ENCODE results near the gene CCDC85C. TPM values are rescaled to one million over a fixed set of nuclear protein-coding genes. Genes with fewer than 3 reads are reported as not detected.

CCDC85C gene
- total and polyA plus RNA-seq, 2 of the 4 experiments (the other 2 are of a cell fraction): 16.0 to 19.0 TPM

DNA sequence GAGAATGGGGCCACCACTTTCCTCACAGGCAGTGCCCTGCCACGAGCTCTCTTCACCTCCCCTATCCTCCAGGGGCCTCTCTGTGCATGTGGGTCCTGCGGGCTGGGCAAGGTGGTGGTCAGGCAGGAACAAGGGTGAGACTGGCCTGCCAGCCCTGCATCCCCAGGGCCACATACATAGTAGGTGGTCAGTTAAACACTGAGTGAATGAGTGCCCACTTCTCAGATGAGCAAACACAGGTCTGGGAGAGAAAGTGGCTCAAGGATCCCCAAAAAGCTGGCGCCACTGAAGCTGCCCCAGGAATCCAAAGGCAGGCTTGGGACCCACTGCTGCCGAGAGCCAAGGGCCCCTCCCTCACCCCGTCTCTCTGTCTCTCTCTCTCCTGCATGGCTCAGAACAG is 71.7 kb downstream of the CCDC85C start:
- WGBS, 2 experiments (ENCODE audit: extremely low coverage in 2 of 2, insufficient read length in 1 of 2): 100% methylated on average over 1 of the region's 5 CpGs; no CpG with 5 or more reads in 1 of the 2 experiments
- no peak overlapping the region for H3K4me3 ChIP-seq (ENCODE audit: insufficient read depth, low read depth, low read length)
- H2BK15ac ChIP-seq (ENCODE audit: low read depth, low read length): peak overlapping the region; percentile 32; the same call in 2 of the 3 replicates
- CTCF ChIA-PET: no interaction called here
- ATAC-seq (ENCODE audit: low read depth) (no peak), DNase-seq (no peak)
- H3K23ac ChIP-seq (ENCODE audit: low read depth, low read length): peak overlapping the region; percentile 75
- H2BK120ac ChIP-seq (ENCODE audit: low read depth, low read length): peak overlapping the region; percentile 22
- peak overlapping the region; percentile 50 for H2BK5ac ChIP-seq (ENCODE audit: low read depth, low read length, poor library complexity, severe bottlenecking)
- H3K4me2 ChIP-seq (ENCODE audit: low read depth, low read length): no peak overlapping the region
- peak overlapping the region; percentile 86 for H3K4ac ChIP-seq (ENCODE audit: low read depth, low read length)
- H3K79me1 ChIP-seq (ENCODE audit: low read depth in 1 of 2, low read length in 2 of 2): peaks cover 41 to 80% of the 10 kb centered on the region in 2 experiments
- no peaks in the 10 kb centered on the region for H3K36me3 ChIP-seq (ENCODE audit: control insufficient read depth, insufficient read depth, low read length)
- H4K8ac ChIP-seq (ENCODE audit: low read depth in 2 of 2, low read length in 2 of 2): peak overlapping the region; percentile 48 to 71; a peak in 3 of 4 replicates
- no peaks in the 10 kb centered on the region for H3K9me3 ChIP-seq (ENCODE audit: control insufficient read depth, insufficient read depth, low read length)
- H3K9ac ChIP-seq (ENCODE audit: low read depth, low read length): peak overlapping the region; percentile 33; the same call in 1 of the 2 replicates
- no peaks in the 10 kb centered on the region; the same call in none of the 2 replicates for H4K20me1 ChIP-seq (ENCODE audit: insufficient read depth, low read length)
- H3K18ac ChIP-seq (ENCODE audit: low read depth, low read length): peak overlapping the region; percentile 24; the same call in 1 of the 2 replicates
- H2AFZ ChIP-seq (replicated peaks; ENCODE audit: low read length, poor library complexity): no peak overlapping the region
- H3K14ac ChIP-seq (replicated peaks; ENCODE audit: low read depth, low read length): peak overlapping the region; percentile 2; the same call in 1 of the 2 replicates
- intact Hi-C loops (cut with micrococcal nuclease): loop anchor here (5.0 kb wide), 1 partner anchor 35 kb away; no protein-coding TSS in a partner anchor
- H3K27me3 ChIP-seq (ENCODE audit: control insufficient read depth, insufficient read depth, low read length): no peaks in the 10 kb centered on the region
- dilution Hi-C loops (cut with HindIII; ENCODE audit: low sequenced_read_pairs, unreplicated experiment): no loop called here
- POLR2A ChIA-PET (ENCODE audit: unreplicated experiment): interaction anchor here (0.6 kb wide), 1 partner anchor 215 kb away, joined by 14 read pairs; no protein-coding TSS in a partner anchor
- H2AK9ac ChIP-seq (replicated peaks; ENCODE audit: low read depth, low read length, poor library complexity): peak overlapping the region; percentile 31
- BruUV-seq (replicated peaks): no TSS peak
- peak overlapping the region; percentile 32 for H2BK20ac ChIP-seq (ENCODE audit: low read depth, low read length)
- H2AK5ac ChIP-seq (ENCODE audit: low read depth, low read length): peak overlapping the region; percentile 76
- TF ChIP-seq, protein P1, sequence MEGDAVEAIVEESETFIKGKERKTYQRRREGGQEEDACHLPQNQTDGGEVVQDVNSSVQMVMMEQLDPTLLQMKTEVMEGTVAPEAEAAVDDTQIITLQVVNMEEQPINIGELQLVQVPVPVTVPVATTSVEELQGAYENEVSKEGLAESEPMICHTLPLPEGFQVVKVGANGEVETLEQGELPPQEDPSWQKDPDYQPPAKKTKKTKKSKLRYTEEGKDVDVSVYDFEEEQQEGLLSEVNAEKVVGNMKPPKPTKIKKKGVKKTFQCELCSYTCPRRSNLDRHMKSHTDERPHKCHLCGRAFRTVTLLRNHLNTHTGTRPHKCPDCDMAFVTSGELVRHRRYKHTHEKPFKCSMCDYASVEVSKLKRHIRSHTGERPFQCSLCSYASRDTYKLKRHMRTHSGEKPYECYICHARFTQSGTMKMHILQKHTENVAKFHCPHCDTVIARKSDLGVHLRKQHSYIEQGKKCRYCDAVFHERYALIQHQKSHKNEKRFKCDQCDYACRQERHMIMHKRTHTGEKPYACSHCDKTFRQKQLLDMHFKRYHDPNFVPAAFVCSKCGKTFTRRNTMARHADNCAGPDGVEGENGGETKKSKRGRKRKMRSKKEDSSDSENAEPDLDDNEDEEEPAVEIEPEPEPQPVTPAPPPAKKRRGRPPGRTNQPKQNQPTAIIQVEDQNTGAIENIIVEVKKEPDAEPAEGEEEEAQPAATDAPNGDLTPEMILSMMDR (conservative IDR thresholded peaks at IDR 0.05; ENCODE audit: low read depth, low read length): no peak
- TF ChIP-seq POLR2A (IDR thresholded peaks at IDR 0.05; ENCODE audit: low read depth, low read length) (no peak), RCOR1 (IDR thresholded peaks at IDR 0.05; ENCODE audit: insufficient replicate concordance, low read length) (no peak), CHD1 (IDR thresholded peaks at IDR 0.05; ENCODE audit: low read depth, low read length) (no peak), RFX5 (IDR thresholded peaks at IDR 0.05; ENCODE audit: low read depth, low read length) (no peak), SMC3 (IDR thresholded peaks at IDR 0.05; ENCODE audit: low read depth, low read length) (no peak)
- H3K4me1 ChIP-seq (ENCODE audit: control insufficient read depth, insufficient read depth, low read length): peaks cover 34% of the 10 kb centered on the region
- peaks cover 33% of the 10 kb centered on the region for H3K9me1 ChIP-seq (ENCODE audit: insufficient read depth, low read length)
- H4K91ac ChIP-seq (ENCODE audit: insufficient read depth, low read depth, low read length): peak overlapping the region; percentile 72
- H4K5ac ChIP-seq (ENCODE audit: low read depth, low read length): peak overlapping the region; percentile 81
- H3K56ac ChIP-seq (ENCODE audit: extremely low read depth, insufficient read depth, low read length): no peak overlapping the region
- in situ Hi-C loops (cut with MboI; ENCODE audit: low sequenced_read_pairs): no loop called here
- H3K27ac ChIP-seq (ENCODE audit: insufficient read depth, low read length): peak overlapping the region; percentile 62; the same call in 1 of the 2 replicates
